ENCODE data around the gene KDM4C. TPM values are rescaled to one million over a fixed set of nuclear protein-coding genes. Genes with fewer than 3 reads are reported as not detected.
"Not testable (repeated sequence)": the region's sequence is repeated elsewhere in the genome, so short reads cannot be mapped to it uniquely, and the experiment has no call there.

Gene KDM4C
- total RNA-seq, 1 donor from 2014 or later = 14.2 TPM

DNA sequence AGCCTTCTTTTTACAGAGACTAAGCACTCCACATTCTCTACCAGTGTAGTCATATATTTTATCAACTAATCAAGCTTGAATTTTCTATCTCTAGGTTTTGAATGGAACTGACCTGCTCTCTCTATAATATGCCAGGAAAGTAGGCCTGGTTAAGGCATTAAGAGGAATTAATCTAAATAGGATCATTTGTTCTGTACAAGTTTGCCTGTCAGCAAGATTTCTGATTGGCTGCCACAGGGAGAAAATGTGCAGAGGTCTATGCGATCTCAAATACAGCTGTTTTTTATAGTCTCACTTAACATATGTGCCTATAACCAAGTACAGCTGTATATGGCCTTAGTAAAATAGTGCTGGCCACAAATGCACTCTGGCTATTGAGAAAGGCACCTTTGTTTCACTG is 418.8 kb downstream of the KDM4C start:
- intact Hi-C loops (cut with DNase I) = loop anchor here (10.0 kb wide), 1 partner anchor 82 kb away; no protein-coding TSS in a partner anchor
- no peak for DNase-seq

DNA sequence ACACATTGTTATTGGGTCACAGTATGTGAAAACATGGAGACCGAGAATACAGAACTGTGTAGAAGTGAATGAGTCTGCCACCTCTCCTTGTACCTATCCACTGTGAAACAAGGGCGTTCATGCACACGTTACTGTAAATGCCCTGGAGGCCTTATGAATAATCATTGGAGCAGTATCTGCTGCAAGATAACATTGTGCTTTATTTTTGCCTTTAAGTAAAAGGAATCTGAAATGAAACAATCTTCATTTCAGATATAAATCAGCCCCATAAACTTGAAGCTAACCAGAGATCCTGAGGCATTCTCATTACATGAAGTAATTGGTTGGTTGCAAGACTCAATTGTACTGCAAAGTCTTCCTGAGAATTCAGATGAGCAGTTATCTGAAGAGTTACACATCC is 419.6 kb downstream of the KDM4C start:
- DNase-seq = no peak
- no peak for ATAC-seq (ENCODE audit: poor library complexity)
- intact Hi-C loops (cut with DNase I) = loop anchor here (10.0 kb wide), 1 partner anchor 83 kb away; no protein-coding TSS in a partner anchor

More for the DNA sequence above, 418.8 kb downstream of the KDM4C start:
- no peak for ATAC-seq (ENCODE audit: poor library complexity)

DNA sequence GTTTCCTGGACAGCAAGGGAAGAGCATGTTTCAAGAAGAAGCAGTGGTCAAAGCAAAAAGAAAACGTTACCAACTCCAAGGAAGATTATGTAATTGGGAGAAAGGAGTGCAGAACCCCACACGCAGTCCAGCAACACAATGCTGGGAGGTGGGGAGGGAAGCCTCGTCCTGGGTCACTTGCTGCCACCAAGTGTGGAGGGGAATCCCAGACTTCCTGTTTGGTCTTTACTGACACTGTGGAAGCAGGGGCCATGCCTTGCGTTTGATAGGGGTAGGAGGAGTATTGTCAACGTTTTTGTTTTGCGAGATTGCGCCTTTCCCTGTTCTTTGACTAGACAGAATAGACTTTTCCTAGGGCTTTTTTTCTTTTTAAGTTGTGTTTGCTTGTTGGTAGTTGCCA is 421.0 kb downstream of the KDM4C start:
- intact Hi-C loops (cut with DNase I) = loop anchor here (10.0 kb wide), 1 partner anchor 84 kb away; no protein-coding TSS in a partner anchor
- ATAC-seq (ENCODE audit: poor library complexity) (no peak), DNase-seq (no peak)

DNA sequence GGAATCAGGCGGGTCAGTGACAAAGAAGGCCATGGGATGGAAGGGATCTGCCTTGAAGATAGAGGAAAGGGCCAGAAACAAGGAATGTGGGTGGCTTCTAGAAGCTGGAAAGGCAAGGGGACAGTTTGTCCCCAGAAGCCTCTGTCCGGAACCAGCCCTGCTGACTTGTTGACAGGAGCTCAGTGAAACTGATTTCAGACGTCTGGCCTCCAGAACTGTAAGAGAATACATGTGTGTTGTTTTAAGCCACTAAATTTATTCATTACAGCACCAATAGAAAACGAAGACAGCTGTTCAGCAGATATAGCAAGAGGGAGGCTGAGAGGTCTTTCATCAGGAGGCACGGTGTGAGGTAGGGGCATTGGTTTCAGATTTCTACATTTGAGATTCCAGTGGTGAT is 422.5 kb downstream of the KDM4C start:
- intact Hi-C loops (cut with DNase I) = no loop called here
- ATAC-seq (ENCODE audit: poor library complexity) (peak; percentile 78), DNase-seq (no peak)

DNA sequence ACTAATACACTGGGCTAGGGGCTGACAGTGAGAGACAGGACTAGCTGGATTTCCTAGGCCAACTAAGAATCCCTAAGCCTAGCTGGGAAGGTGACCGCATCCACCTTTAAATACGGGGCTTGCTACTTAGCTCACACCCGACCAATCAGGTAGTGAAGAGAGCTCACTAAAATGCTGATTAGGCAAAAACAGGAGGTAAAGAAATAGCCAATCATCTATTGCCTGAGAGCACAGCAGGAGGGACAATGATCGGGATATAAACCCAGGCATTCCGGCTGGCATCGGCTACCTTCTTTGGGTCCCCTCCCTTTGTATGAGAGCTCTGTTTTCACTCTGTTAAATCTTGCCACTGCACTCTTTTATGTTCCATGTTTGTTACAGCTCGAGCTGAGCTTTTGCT is 425.4 kb downstream of the KDM4C start:
- intact Hi-C loops (cut with DNase I); DNase-seq; ATAC-seq (ENCODE audit: poor library complexity): not testable (repeated sequence)

DNA sequence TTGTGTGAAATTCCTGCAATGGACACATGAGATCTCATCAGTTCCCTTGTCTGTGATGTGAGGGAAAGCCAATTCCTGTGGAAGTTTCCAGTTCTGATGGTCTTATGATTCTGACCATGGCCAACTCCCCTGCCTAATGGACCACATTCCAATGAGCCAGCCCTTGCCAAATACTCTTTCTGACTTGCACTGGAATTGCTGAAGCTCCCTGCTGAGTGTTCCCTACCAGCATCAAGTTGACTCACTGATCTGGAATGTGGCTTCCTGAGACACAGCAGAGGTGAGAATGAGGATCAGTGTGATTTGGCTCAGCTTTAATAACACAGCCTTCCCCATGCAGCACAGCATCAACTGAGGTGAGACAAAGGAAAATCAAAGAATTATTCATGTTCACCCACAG is 427.8 kb downstream of the KDM4C start:
- no peak for DNase-seq
- intact Hi-C loops (cut with DNase I) = no loop called here
- ATAC-seq (ENCODE audit: poor library complexity) = no peak

DNA sequence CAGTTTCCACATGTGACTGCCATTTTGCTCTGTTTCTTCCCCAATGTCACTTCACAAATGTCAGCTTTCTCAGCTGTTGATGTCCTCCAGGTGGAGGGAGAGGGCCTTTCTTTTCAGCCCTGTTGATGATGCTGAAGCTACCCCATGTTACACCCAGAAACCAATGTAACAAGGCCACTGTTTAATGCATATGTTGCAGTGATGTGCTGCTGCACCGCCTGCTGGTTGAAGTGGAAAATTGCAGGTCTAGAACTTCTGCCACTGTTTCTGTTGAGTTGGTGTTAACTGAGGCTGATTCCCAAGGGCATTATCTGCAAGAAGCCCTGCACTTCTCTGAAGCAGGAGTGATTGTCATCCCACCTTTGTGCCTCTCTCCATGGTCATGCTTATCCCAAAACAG is 428.4 kb downstream of the KDM4C start:
- ATAC-seq (ENCODE audit: poor library complexity) = no peak
- intact Hi-C loops (cut with DNase I) = no loop called here

DNA sequence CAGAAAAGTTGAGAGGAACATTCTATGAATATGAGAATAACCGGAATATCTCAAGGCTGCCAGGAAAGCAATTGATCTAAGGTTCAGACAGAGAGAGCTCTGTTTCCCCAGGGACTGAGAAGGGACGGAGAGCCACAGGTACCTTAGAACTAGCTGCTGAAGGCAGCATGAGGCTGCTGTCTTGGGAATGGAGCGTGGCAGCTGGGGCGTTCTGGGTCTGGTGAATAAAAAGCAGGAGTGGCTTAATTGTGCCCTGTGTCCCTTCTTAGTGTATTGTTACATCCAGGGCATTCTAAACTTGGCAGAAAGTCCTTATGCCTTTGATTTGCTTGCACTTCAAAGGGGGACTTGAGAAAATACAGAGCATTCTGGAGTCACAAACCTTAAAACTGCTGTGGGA is 434.5 kb downstream of the KDM4C start:
- ATAC-seq (ENCODE audit: poor library complexity) (no peak), DNase-seq (no peak)
- intact Hi-C loops (cut with DNase I) = no loop called here

More for the DNA sequence above, 428.4 kb downstream of the KDM4C start:
- DNase-seq = no peak

DNA sequence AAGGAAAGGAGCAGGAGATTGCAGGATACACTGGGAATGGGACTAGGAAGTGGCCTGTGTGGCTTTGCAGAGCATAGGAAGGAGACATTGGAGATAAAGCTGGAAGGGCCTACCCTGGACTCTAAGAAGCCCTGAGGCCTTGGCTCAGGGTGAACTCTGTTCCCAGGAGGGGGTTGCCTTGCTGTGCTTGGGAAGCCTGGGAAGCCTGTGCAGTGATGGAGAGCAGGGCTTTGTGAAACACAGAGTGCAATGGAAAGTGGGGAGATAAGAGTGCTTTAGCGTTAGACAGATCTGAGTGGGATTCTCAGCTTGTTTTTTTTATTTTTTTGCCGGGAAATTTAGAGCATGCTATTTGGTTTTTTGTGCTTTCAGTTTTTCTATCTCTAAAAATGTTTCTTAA is 437.8 kb downstream of the KDM4C start:
- intact Hi-C loops (cut with DNase I) = no loop called here
- ATAC-seq (ENCODE audit: poor library complexity) = no peak

DNA sequence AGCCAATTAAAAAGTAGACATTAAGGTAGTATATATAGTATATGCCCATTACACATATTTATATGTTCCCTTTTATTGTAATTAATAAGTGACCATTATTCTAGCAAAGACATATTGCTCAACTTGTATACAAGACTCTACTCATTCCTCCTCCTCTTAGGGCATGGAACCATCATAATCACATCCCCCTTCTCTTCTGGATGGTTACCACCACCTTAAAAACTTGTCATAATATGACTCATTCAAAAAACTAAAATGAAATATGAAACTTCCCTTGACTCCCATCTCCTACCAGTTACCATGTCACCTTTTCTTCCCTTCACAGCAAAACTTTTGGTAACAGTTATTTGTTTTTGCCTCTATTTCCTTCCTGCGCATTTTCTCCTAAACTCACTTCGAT is 438.7 kb downstream of the KDM4C start:
- no peak for DNase-seq
- intact Hi-C loops (cut with DNase I) = no loop called here
- no peak for ATAC-seq (ENCODE audit: poor library complexity)

More for the DNA sequence above, 437.8 kb downstream of the KDM4C start:
- DNase-seq = no peak

DNA sequence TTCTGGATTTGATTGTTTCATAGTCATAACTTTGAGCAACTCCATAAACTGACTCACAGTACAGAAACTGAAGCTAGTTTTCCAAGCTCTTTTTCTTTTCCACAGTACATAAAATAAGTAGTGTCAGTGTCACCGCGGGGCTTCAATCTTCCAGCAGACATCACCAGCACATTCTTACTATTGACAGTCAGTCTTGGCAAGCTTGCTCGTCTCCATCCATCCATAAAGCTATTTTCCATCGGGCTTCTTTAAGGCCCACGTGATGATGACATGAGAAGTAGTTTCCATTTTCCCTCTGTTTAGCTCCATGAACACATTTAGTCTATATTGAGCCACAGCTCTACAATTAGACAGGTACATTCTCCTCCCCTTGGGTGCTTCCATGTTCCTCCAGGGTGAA is 443.4 kb downstream of the KDM4C start:
- DNase-seq = no peak
- intact Hi-C loops (cut with DNase I) = no loop called here
- no peak for ATAC-seq (ENCODE audit: poor library complexity)

DNA sequence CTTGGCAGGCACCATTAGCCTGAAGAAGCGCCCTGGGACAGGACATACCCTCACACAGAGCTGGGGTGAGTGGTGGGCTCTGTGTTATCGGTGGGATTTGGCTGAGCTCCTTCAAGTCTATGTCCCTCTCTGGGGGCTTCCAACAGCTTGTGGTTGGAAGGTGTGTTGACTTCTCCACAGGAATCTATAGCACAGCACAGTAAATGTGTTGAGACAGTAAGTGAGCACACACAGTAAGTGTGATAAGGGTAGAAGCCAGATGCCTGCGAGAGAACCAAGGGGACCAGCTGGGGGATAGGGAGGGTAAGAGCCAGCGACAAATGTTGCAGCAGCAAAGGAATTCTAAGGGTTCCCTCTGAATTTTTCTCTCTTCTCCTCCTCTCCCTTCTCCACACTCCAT is 448.0 kb downstream of the KDM4C start:
- DNase-seq (no peak), ATAC-seq (ENCODE audit: poor library complexity) (no peak)
- intact Hi-C loops (cut with DNase I) = no loop called here

DNA sequence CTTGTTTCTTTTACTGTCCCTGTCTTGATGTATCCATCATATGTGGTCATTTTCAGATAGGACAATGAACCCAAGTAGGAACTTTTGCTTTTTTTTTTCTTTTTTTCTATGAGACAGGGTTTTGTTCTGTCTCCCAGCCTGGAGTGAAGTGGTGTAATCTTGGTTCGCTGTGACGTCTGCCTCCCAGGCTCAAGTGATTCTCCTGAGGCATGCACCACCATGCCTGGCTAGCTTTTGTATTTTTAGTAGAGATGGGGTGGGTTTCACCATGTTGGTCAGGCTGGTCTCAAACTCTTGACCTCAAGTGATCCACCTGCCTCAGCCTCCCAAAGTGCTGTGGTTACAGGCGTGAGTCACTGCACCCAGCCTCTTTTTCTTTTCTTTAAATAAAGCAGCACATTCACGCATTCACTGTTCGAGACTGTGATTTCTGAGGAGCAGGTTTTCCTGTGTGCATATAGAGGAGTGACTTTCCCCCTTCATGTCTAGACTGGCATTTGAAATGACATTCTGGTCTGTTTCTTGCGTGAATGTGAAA is 448.5 kb downstream of the KDM4C start:
- no peak for DNase-seq
- no peak for ATAC-seq (ENCODE audit: poor library complexity)
- intact Hi-C loops (cut with DNase I) = no loop called here

DNA sequence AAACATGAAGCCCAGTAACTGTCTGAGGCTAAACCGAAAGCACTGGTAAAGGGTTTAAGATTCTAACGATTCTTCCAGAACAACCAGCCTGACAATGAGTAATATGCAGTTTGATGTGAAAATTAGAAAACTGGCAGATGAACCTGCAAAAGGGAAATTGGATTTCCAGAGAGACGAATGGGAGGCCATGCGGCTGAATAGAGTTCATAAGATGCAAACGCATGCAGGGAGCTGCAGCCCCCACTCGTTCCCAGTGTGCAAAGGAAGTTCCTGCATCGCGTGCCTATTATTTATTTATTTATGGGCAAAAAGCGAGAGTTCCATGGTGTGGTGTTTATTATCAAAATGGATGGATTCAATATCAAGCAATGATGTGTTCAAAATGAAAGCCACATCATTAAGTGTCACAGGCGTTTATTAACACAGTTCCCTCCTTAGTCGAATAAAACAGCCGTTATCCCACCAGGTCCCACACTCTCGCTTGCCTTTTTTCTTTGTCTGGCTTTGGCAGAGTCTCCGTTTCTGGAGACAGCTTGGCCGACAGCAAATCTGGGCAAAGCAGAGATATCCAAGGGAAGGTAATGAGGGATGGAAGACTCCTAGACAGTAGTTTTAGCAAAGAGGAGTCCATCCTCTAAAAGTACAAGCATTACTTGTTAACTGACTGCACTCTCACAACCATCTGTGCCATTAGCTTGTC is 451.4 kb downstream of the KDM4C start:
- intact Hi-C loops (cut with DNase I) = no loop called here
- no peak for ATAC-seq (ENCODE audit: poor library complexity)
- no peak for DNase-seq

DNA sequence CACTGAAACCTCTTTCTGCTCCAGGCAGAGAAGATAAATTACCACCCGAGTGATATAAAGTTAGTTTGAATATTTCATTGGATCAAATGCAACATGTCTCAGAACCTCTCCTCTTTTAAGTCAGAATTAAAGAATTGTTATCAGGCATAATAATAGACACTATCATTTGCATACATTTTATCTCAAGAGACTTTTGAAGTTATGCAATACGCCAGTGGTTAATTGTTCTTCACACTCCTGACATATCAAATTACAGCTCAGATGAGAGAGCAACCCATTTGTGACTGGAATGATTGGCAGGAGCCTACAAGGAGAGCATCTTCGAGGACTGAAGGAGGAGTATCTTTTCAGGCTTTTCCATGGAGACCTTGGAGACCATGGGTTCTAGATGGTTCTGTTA is 452.2 kb downstream of the KDM4C start:
- intact Hi-C loops (cut with DNase I) = no loop called here
- no peak for DNase-seq
- ATAC-seq (ENCODE audit: poor library complexity) = no peak

DNA sequence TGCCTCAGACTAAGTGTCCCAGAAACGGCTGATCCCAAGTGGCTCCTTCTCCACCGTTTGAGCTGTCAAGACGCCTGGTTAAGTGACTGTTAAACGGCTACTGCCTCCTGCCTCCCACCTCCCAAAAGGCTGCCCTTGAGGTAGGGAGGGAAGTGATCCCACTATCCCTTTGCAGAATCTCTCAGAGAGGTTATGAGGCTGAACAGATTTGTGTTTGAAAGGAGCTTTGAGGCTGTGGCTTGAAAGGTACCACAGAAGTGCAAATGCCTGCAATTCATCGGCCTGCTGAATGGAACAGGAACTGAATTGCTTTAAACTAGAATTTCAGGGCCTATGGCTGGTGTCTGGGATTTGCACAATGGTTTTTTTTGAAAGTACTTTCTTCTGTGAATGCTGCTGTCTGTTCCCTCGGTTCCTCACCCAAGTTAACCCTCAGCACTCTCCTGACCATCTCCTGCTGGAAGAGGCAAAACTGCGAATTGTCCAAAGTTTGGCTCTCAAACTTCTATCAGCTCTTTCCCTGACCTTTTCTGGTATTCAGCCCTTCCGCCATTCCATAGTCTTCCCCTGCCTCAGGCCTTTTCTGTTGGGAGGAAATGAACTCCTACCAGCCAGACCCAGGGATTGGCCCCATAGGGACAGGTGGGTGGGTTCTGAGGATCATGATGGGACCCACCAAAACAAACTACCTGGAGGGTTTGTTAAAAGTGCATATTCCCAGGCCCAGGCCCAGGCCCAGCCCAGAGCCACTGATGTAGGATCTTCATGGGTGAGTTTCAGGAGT is 453.3 kb downstream of the KDM4C start:
- ATAC-seq (ENCODE audit: poor library complexity) (no peak), DNase-seq (no peak)
- intact Hi-C loops (cut with DNase I) = no loop called here

DNA sequence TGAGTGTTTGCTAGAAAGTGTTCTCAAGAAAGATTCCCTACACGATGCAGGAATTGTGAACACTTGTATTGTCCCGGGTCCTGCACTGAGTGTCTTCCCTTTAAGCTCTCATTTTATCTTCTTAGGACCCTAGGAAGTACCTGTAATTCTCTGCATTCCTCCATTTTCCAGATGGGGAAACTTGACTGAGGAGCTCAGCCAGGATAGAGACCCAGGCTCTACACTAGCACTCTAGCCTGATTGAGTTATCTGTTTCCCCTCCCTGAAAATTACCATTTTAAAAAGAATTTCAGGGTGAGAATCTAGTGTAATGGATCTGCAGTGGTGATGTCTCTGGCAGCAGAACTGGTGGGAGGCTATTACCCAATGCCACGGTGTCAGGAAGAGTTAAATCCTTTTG is 453.9 kb downstream of the KDM4C start:
- DNase-seq (no peak), ATAC-seq (ENCODE audit: poor library complexity) (no peak)
- intact Hi-C loops (cut with DNase I) = no loop called here

DNA sequence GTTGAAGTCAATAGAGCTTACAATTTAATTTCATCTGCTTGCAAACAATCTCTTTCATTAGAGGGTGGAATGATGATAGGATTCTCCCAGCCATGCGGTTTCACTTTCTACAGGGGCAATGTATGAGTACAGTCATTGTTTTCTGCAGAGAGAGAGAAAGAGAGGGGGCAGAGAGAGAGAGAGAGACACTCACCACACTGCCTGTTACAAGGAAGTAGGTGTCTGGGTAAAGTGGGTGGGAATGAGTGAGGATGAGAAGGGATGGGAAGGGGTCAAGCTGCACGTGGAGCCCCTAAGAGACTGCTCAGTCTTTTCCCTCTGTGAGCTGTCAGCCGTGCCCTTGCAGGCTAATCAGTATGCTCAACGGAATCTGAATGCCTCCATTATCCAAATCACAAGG is 454.3 kb downstream of the KDM4C start:
- ATAC-seq (ENCODE audit: poor library complexity) (no peak), DNase-seq (no peak)
- intact Hi-C loops (cut with DNase I) = no loop called here

DNA sequence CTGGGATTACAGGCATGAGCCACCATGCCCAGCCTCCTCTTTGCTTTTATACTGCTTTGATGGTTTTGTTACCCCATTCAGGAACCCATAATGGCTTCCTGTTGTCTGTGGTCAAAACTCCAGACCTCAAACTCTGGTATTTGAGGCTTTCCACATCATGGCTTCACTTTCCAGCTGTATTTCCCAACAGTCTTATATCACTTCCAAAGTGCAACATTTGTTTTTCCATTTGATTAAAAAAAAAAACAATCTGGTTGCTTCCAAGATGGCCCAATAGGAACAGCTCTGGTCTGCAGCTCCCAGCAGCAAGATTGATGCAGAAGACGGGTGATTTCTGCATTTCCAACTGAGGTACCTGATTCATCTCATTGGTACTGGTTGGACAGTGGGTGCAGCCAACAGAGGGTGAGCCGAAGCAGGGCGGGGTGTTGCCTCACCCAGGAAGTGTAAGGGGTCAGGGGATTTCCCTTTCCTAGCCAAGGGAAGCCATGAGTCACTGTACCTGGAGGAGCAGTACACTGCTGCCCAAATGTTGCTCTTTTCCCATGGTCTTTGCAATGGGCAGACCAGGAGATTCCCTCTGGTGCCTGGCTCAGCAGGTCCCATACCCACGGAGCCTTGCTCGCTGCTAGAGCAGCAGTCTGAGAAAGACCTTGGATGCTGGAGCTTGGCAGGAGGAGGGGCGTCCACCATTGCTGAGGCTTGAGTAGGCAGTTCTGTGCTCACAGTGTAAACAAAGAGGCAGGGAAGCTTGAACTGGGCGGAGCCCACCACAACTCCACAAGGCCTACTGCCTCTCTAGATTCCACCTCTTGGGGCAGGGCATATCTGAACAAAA is 458.4 kb downstream of the KDM4C start:
- intact Hi-C loops (cut with DNase I) = no loop called here
- DNase-seq = no peak
- ATAC-seq (ENCODE audit: poor library complexity) = no peak

Measured in Right ventricle myocardium superior (tissue), 1 donor.